Midbrain (tissue), 1 donor: ENCODE results near the gene LARP1.
A peak's percentile ranks its signal among the peaks of the same experiment; 100 is the strongest.
"Not testable (repeated sequence)": the region's sequence is repeated elsewhere in the genome, so short reads cannot be mapped to it uniquely, and the experiment has no call there.

ENCODE experiments used
- DNase-seq: peaks from one replicate; lab custom pipeline; 2025; lab: John Stamatoyannopoulos, UW

The LARP1 gene

DNA sequence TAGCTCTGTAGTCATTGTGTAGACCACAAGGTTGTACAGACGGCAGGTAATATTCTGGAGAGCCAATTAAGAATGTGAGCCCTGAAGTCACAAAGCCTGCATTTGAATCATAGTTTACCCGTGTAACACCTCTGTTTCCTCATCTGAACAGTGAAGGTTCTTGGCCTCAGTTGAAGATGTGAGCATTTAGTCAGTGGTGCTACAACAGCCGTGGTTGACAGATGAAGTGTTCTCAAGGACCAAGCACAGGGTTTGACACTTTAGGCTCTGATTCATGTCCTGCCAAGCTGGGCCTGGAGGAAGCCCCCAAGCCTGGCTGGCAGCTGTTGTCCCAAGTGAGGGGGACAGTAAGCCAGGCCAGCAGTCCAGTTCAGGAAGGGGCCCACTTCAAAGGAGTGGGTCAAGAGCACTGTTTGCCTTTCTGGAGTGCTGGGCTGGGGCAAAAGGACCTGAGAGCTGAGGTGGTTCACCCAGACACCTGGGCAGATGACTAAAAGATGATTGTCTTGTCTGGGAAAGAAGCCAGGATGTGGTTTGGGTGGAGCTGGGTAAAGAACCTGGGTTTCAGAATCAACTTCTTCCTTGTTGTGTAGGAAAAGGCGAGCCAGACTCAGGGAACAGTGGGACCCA is 74.5 kb downstream of the LARP1 start:
- DNase-seq = no peak

GRCh38 chr5:154830219-154830595 is 75.0 kb downstream of the LARP1 start:
- no peak for DNase-seq

- no peak for DNase-seq
Observed at GRCh38 chr5:154830596-154830995, 75.4 kb downstream of the LARP1 start.

- DNase-seq = no peak
Observed at GRCh38 chr5:154831451-154831850, 76.3 kb downstream of the LARP1 start.

DNA sequence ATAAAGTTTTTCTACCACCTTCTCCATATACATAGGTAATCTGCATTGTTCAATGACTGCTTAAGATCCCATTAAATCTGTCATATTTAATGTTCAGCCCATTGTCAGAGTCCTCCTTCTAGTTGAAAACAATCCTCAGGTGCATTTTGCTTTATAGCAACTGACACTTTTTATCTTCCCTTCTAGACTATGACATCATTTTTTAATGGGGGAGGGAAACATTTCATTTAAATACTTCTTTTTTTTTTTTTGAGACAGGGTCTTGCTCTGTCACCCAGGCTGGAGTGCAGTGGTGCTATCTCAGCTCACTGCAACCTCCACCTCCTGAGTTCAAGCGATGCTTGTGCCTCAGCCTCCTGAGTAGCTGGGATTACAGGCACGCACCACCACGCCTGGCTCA is 77.6 kb downstream of the LARP1 start:
- DNase-seq = not testable (repeated sequence)

DNA sequence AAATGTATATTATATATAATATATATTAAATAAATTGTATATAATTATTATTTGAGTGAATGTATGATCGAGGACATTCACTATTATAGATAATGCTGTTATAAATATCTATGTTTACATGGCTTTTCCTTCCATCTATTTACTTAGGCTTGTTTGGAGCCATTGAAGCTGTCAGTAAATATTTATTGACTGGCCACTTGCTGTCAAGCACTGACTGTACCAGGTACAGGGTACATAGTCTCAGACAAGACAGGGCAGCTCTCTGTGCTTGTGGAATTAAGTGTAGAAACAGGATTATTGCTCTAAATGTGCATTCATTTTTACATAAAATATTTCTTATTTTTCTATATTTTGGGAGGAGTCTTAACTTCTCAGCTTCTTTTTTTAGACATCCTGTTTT is 78.9 kb downstream of the LARP1 start:
- no peak for DNase-seq

- DNase-seq = not testable (repeated sequence)
Observed at GRCh38 chr5:154835701-154836052, 80.5 kb downstream of the LARP1 start.

DNA sequence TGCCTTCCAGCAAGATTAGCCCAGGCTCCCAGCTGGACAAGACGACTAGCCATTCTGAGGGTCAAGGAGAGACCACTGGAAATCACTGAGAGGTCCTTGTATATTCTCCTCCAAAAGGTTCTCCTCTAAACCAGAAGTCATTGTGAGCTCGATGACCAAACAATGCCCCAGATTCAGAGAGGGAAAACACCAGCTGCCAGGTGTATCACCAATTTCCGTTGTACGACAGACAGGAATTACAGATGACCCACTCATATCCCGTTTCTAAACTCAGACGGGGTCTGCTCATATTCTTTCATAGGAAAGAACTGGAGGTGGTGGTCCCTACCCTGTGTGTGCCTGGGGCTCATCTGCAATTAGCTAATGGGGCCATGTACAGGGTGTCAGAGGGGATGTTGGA is 81.0 kb downstream of the LARP1 start:
- no peak for DNase-seq

- no peak for DNase-seq
Observed at GRCh38 chr5:154837009-154837901, 82.1 kb downstream of the LARP1 start.

GRCh38 chr5:154840435-154841272 is 85.5 kb downstream of the LARP1 start:
- no peak for DNase-seq

- no peak for DNase-seq
Observed at GRCh38 chr5:154841273-154841661, 86.1 kb downstream of the LARP1 start.

GRCh38 chr5:154842689-154843530 is 87.7 kb downstream of the LARP1 start:
- no peak for DNase-seq

GRCh38 chr5:154844809-154845208 is 89.6 kb downstream of the LARP1 start:
- DNase-seq = no peak

- peak; percentile 22 for DNase-seq
Observed at GRCh38 chr5:154849264-154849785, 94.1 kb downstream of the LARP1 start.

- peak; percentile 55 for DNase-seq
Observed at GRCh38 chr5:154849791-154850201, 94.6 kb downstream of the LARP1 start.

DNA sequence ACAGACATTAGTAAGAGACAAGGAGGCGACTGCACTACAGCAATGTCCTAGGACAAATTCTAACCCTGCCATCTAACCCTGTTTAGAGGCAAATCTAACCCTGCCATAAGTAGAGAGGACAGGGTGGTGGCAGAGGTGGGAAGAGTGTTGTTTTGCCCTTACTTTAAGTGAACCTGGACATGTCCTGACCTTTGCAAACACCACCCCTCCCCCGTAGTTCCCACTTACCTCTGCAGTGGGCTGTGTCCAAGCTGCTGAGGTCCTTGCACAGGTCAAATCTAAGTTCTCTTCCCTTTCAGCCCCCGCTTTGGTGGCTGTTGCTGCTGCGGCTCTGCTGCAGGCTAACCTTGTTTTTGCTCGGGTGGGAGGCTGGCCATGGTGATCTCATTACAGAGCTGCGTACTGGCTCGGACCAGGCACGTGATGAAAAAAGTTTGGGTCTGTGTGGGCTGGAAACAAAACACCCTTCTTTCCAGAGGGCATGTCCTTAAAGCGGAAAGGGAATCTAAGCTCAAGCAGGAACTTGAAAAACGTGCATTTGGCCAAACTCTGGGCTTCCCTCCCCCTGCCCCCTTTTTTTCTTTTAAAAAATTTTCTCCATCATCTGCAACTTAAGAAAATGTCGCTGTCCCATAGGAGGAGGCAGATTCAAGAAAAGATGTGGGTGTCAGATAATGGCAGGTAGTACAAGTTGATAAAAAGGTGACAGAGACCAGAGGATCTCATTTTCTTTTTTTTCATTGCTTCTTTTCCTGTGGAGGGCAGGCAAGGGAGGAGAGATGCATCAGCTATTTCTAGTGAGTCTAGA is 95.3 kb downstream of the LARP1 start, which contains the start of gene FAXDC2:
FAXDC2 (minus strand) TSS at position 349 of the 808 bp plus-strand sequence. CDS start 12,425 bp downstream, outside the sequence.
- DNase-seq = peak; percentile 83

GRCh38 chr5:154851351-154851750 is 96.2 kb downstream of the LARP1 start:
- DNase-seq = no peak

- DNase-seq = peak; percentile 93
Observed at GRCh38 chr5:154857530-154858296, 102.5 kb downstream of the LARP1 start.

DNA sequence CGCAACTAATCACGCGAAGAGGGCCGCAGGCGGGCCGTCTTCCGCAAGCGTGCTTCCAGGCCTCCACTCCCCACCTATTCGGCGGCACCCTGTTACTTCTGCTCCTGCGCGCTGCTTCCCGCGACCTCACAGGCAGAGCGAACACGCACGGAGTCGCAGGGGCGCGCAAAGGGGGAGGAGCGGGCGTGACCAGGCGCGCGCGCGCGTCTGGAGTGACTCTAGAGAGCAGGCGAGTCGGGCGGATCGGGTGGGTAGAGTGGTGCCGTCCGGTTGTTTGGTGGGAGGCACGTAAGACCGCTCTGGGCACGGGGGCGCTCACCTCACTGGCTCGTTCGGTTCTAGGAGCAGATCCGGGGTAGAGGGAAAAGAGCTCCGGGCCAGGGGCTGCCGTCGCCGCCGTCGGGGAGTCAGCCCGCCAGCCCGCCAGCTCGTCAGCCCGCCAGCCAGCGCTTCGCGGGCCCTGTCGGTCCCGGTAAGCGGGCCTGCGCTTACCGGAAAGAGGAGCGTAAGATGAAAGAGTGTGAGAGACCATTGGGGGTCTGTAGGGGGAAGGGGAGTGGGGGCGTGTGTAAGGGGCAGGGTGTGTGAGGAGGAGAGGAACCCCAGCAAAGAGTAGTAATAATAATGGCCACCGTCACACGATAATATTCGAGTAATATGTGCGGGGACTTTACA is 103.3 kb downstream of the LARP1 start, which contains the start of gene CNOT8:
CNOT8 (plus strand) TSS at position 331 of the 675 bp plus-strand sequence. CDS start 4,652 bp downstream, outside the sequence.
- DNase-seq = peak; percentile 96
